ENCODE results near the gene CCN6.

The CCN6 gene

DNA sequence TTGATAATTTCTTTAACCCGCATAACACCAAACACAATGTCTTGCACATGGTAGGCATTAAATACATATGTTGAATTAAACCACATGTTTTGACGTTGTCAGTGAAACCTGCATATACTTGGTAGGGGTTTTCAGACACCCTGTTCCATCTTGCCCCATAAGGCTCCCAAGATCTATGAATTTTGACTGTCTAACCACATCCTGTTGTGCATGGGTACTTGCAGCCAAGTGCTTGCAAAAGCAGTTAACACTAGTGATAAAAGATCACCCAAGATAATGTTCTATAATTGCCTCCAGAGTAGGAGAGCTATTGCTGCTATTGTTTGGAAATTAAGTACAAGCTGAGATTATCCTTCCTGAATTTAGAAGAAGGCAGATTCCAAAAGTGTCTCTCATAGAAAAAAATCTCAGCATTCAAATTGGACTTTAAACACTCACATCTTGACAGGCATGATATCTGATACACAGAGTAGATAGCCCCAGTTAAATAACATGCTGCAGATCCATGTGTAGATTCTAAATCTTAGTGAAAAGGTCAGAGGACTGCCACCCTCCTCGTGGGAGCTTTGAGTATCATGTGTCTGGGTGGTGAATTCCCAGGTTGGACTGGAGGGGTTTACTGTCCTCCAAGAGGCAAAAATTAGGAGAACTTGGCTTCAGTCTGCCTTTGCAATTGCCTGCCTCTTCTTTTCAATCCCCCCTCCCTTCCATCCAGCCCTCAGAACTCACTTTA is 25.8 kb upstream of the CCN6 start:
- TF ChIP-seq, protein P1, sequence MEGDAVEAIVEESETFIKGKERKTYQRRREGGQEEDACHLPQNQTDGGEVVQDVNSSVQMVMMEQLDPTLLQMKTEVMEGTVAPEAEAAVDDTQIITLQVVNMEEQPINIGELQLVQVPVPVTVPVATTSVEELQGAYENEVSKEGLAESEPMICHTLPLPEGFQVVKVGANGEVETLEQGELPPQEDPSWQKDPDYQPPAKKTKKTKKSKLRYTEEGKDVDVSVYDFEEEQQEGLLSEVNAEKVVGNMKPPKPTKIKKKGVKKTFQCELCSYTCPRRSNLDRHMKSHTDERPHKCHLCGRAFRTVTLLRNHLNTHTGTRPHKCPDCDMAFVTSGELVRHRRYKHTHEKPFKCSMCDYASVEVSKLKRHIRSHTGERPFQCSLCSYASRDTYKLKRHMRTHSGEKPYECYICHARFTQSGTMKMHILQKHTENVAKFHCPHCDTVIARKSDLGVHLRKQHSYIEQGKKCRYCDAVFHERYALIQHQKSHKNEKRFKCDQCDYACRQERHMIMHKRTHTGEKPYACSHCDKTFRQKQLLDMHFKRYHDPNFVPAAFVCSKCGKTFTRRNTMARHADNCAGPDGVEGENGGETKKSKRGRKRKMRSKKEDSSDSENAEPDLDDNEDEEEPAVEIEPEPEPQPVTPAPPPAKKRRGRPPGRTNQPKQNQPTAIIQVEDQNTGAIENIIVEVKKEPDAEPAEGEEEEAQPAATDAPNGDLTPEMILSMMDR (IDR thresholded peaks at IDR 0.05), result no peak
- DNase-seq (ENCODE audit: low spot score), result no peak
- peak overlapping the region in 1 of 2 donors; percentile 43 for H3K27ac ChIP-seq
- no peak overlapping the region for H3K4me3 ChIP-seq

DNA sequence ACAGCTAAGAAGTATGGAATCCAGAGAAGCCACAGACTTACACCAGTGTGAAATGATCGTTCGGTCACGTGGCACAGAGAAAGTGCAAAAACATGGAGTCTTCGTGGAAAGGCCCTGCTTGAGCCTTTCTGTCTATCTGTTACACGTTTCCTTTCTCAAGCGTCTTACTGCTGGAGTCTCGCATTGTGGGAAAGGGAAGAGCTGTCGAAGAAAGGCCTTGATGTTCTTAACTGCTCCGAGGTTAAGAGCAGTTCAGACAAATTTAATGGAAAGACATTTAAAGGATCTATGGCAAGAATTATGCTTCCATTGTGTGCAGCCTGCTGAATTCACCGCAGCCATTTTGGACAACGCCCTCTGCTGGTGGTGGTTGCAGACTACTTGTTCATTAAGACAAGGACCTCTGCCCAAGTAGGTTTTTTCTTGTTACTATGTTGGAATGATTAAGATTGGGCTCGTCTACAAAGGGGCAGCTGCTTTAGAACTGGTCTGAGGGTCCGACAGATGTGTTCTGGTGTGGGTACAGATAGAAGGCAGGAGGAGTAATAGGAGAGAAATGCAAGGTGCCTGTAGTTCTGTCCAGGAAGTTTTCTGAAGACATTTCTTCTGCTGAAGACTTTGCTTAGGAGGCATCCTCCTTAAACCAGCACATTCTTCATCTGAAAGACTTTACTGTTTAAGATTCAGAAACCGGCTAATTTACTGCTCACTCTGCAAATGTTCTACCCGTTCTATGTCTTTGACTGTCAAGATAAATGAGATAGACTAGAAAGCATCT is 24.7 kb upstream of the CCN6 start:
- no peak for DNase-seq (ENCODE audit: low spot score)
- peak overlapping the region in 1 of 2 donors; percentile 75 for H3K27ac ChIP-seq
- TF ChIP-seq, protein P1 (IDR thresholded peaks at IDR 0.05), result no peak

DNA sequence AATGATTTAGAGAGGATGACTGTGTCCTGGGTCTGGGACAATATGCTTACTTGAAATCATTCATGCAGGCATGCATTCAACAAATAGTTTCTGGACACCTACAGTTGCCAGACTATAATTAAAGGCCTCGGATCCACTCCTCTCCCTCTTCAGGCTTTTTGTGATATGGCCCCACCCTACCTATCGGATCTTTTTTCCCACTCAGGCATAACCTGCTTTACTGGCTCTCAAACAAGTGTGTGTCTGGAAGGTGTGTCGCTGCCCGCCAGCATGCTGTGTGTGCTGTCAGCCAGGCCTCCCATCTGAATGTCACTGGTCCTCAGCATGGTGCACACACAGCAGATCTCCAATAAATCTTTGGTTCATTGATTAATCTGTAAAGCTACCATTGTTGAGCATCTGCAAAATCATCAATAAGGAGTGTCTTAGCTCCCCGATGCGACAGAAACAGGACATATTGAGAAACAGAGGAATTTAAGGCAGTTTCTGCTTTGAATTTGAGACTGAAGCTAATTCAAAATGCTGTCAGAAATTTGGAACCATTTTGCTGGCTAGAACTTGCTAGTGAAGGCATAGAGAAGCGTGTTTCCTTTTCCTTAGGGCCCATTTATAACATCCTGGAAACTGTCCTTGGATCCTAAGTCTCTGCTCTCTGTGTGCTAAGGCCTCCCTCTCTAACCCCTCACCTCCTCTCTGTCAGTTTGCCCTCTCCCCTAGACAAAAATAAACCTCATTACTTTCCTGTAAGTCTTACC is 23.5 kb upstream of the CCN6 start:
- Histone ChIP-seq H3K27ac (peak overlapping the region in 1 of 2 donors; percentile 75), H3K4me3 (no peak overlapping the region)
- no peak for DNase-seq (ENCODE audit: low spot score)
- TF ChIP-seq, protein P1 (IDR thresholded peaks at IDR 0.05), result no peak

More for the DNA sequence above, 24.7 kb upstream of the CCN6 start:
- no peak overlapping the region for H3K4me3 ChIP-seq

DNA sequence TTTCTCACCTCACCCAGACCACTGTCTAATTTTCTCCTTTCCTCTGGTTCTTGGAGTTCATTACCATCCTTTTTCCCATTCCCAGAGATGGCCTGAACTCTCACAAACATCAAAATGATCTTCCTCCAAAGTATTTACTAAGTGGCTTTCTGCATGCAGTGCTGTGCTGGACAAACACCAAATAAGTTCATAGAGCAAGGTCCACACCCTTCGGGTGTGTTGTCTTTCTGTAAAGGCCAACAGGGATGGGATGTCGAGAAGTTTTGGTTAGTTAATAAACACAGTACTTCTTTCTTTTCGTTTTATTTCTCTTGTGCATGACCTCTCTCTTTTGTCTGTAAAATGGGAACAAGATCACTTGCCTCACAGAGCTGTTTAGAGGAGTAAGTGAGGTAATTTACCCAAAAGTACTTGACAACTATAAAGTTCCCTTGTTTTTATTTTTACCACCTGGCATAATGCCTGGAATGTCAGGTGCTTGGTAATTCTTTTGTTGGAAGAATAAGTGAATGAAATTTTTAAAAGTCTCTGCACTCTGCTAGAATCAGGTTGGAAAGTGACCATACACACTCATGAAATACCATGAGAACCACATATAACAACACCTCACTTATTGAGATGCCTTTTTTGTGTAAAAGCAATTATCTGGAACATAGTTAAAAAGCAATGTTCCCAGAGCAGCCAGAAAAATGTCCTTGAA is 22.8 kb upstream of the CCN6 start:
- H3K27ac ChIP-seq, result peak overlapping the region in 1 of 2 donors; percentile 75
- H3K4me3 ChIP-seq, result no peak overlapping the region
- no peak for DNase-seq (ENCODE audit: low spot score)
- TF ChIP-seq, protein P1 (IDR thresholded peaks at IDR 0.05), result no peak

DNA sequence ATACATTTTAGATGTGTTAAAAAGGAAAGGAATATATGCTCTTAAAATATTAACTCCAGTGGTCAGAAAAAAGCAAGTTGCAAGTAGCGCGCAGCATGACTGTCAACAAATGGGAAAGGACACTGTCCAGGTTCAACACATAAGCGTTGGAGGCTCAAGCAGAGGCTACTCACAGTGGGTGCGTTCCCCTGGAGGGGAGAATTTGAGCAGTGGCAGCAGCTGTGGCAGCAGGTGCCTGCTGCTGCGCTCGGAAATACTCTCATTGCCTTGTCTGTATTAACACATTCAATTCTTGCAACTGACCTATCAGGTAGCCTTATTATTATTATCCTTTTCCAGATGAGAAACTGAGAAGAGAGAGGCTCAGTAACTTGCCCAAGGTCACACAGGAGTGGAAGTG is 21.9 kb upstream of the CCN6 start:
- no peak for DNase-seq (ENCODE audit: low spot score)
- H3K27ac ChIP-seq, result peak overlapping the region in 1 of 2 donors; percentile 13
- H3K4me3 ChIP-seq, result no peak overlapping the region
- TF ChIP-seq, protein P1 (IDR thresholded peaks at IDR 0.05), result no peak

DNA sequence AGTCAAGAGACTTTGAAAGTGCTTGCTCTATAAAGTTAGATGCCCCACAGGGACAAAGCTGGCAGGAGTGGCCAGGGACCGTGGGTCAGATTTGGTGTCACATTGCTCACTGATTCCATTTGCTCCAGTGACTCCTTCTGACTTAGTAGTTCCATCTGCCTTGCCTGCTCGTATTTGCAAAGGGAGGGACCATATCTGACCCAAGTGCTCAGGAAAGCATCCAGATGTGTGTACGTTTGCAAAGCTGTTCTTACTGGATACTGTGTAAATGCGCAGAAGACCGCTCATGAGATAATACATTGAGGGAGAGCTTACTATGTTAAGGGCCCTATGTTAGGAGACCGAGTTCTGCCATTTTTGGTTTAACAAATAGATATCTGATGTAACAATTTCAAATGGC is 21.2 kb upstream of the CCN6 start:
- Histone ChIP-seq H3K27ac (peak overlapping the region in 1 of 2 donors; percentile 24), H3K4me3 (no peak overlapping the region)
- TF ChIP-seq, protein P1 (IDR thresholded peaks at IDR 0.05), result no peak
- DNase-seq (ENCODE audit: low spot score), result no peak
